GF-D8 (cell line): Measurements from ENCODE around the gene ZNF33A.
"Not testable (repeated sequence)": the region's sequence is repeated elsewhere in the genome, so short reads cannot be mapped to it uniquely, and the experiment has no call there.

Experiments
- DNase-seq: peaks from one replicate; lab custom pipeline; 2025; lab: John Stamatoyannopoulos, UW

The ZNF33A gene

DNA sequence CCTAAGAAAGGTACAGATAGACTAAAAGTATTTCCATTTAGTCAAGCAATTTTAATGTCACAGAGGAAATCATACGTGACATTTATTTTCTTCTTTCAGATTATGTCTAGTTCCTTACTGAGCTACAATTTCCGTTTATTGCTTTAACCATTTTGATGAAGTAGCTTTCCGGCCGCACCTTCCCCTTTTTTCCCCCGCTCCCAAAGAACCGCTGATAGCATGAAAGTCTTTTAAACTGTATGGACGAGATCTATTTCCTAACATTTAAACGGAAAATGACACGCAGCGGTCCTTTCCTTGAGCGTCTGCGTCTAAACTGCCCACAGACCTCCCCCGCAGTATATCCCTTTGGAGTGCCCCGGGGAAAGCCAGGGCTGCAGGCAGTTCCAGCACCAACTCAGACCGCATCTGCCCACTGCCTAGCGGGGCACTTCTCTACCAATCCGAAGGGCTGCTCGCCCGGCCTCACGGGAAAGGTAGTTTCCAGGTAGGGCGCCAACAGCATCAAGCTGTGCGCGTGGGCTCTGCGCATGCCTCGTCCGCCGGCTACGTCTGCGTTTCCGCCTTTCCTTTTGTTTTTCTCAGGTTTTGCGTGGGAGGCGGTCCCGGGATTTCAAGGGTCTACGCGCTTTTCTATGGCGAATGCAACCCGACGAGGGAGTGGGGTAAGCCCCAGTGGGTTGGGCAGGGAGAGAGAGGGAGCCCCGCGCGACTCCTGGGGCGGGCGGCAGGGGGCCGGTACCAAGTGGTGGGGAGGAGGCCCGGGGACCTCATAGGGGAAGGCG, at the start of gene ZNF33A:
TSS of gene ZNF33A (plus strand) at position 557 of the 785 bp plus-strand sequence. CDS start 1,667 bp downstream, outside the sequence.
- DNase-seq, result peak; percentile 91

DNA sequence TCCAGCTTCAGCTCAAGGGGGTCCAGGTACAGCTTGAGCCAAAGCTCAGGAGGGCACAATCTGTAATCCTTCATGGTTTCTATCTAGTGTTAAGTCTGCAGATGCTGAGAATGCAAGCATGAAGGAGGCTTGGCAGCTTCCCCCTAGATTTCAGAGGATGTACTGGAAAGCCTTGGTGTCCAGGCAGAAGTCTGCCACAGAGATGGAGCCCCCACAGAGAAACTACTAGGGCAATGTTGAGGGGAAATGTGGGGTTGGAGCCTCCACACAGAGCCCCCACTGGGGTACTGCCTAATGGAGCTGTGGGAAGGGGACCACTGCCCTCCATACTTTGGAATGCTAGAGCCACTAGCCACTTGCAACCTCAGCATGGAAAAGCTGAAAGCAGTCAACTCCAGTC, 45.5 kb upstream of the ZNF33A start:
- DNase-seq, result no peak

DNA sequence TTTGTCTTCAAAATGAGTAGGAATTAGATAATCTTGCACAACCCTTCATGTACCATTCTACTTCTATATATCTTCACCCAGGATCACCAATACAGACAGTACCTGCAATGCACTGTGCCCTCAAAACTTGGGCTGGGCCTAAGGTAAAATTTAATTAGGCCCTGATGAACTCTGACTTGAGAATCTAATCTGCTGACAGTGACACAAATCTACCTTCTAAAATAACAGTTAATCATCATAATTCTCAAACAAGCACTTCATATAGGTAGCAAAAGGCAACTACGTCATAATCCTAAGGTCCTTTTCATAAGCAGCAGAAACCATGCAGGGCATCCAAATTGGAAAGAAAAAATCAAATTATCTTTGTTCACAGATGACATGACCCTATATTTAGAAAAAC, 38.1 kb upstream of the ZNF33A start:
- DNase-seq, result no peak

DNA sequence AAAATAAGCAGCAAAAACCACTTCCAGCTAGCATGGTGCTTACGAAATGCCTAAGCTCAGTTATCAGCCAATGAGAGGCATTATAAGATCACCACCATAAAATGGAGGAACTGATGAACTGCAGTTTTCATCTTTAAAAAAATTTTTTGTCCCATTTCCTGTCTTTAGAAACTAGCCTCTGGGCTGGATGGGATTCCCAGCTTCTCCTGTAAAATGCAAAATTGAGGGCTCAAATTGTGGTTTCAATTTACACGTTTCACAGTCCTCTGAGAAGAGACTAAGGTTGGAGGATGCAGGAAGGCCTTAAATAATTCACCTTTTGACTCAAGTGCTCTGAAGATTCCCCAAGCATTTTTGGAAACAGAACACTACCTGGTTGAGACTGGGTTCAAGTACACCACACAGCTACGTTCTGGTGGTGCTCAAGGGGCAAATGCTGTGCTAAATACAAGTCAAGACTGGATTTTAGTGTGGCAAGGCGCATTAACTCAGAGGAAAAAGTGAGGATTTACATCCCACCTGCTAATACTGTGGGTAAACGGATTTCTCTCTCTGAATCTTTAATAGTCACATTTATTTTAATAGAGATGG, 35.0 kb upstream of the ZNF33A start:
- DNase-seq, result no peak

DNA sequence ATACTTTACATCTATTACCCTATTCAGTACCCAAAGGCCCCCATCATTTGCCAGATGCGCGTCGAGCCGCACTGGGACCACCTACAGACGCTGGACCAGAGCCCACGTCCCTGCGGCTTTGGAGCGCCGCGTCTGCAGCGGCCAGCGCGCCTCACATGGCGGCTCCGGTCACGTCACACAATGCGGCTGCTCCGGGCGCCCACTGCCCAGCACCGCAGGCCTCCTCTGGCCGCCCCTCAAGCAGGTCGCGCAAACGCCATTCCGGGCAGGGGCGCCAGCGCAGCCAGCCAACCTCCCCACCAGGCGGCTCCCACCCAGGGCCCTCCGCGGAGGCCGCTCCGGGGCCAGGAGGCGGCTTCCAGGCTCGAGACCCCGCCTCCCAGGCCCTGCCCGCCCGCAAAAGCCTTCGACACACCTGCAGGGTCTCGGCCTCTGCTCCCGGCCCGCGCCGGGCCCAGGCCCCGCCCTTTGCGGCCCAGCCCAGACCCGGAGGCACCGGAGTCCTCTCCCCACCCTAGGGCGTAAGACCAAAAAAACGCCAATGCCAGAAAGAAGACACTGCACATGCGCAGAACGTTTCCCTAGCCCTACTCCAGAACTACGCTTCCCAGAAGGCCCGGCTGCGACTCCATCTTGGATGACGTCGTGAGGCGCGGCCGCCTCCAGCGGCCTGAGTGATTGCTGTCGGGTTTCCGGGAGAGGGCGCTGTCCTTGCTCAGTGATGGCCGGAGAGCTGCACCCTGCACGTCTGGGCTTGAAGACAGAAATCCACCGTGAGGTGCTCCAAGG, 34.2 kb upstream of the ZNF33A start, which contains the start of gene ZNF25:
TSS of gene ZNF25 (minus strand) at position 557 of the 789 bp plus-strand sequence. CDS start 4,925 bp downstream, outside the sequence.
- DNase-seq, result peak; percentile 97

DNA sequence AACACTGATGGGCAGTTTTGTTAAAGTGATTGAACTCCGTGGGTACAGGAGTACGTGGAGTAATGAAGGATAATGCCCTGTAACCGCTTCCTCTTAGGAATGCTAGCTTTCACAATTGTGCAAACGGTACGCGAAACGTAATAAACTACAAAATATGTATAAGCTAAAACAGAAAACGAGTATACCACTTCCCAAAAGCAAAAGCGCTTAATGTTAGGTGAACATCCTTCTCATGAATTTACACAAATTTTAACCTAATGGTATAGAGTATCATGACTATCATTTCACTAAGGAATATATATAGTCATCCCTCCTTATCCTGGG, 33.6 kb upstream of the ZNF33A start:
- no peak for DNase-seq

DNA sequence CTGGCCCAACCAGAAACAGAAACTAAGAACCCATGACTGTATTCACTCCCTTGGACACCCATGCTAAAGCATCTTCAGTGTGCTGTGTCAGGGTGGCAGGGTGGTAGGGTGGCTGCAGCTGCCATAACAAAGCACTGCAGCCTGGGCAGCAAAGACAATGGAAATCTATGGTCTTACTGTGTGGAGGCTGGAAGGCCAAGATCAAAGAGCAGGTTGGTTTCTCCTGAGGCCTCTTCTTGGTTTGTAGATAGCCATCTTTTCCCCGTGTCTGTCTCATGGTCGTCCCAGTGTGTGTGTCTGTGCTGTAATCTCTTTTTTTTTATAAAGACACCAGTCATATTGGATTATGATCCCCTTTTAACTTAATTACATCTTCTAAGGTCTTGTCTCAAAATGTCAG, 18.8 kb upstream of the ZNF33A start:
- no peak for DNase-seq

DNA sequence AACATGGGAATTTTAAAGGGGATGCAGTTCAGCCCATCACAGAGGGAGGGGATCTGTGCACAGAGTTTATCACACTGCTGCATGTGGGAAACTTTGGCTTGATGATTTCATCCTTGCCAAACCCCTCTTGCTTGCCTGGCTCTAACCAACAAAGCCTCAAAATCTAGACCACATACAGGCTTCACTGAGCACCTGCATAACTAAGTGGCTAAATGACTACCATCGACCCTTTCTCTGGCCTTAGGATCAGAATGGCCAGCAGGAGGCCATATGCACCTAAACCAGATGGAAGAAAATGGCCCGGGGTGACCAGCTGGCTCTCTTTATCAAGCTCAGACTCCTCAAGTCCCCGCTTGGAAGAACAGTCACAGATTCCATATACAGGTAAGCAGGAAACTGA, 18.4 kb upstream of the ZNF33A start:
- no peak for DNase-seq

DNA sequence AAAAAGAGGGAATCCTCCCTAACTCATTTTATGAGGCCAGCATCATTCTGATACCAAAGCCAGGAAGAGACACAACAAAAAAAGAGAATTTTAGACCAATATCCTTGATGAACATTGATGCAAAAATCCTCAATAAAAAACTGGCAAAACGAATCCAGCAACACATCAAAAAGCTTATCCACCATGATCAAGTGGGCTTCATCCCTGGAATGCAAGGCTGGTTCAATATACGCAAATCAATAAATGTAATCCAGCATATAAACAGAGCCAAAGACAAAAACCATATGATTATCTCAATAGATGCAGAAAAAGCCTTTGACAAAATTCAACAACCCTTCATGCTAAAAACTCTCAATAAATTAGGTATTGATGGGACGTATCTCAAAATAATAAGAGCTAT, 11.6 kb upstream of the ZNF33A start:
- not testable (repeated sequence) for DNase-seq

DNA sequence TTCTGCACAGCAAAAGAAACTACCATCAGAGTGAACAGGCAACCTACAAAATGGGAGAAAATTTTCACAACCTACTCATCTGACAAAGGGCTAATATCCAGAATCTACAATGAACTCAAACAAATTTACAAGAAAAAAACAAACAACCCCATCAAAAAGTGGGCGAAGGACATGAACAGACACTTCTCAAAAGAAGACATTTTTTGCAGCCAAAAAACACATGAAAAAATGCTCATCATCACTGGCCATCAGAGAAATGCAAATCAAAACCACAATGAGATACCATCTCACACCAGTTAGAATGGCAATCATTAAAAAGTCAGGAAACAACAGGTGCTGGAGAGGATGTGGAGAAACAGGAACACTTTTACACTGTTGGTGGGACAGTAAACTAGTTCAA, 10.0 kb upstream of the ZNF33A start:
- not testable (repeated sequence) for DNase-seq

DNA sequence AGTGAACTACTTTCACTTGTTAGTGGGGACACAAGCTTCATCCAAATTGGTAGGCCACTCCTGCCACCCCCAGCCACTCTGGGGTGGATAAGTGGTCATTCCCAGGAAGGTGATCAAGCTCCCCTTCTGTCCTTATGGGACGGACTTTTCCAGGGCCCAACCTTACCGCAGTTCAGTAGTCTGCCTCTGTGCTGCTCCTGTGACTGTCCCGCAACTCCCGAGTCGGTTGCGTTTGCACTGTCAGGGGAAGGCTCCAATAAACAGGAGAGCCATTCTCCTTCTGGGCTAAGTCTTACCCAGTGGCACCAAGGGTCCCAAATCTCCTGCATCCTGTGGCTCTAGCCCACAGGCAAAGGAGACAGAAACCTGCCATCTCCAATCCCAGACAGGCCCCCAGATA, 7.4 kb upstream of the ZNF33A start:
- DNase-seq, result no peak

DNA sequence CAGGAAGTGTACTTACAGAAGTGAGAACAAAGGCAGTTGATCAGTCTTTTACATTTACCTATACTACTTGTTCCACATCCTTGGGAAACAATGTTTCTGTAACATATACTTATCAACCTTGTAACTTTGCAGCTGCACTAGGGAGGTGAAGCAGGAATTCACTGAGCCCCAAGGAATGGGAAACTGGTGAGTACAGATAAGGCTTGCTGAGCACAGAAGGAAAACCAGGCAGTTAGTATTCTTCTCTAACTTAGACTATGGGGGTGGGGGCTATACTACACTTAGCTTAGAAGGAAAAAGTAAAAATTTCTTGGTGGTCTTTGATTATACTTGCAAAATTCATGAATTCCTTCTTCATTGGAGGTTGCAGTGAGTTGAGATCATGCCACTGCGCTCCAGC, 6.9 kb upstream of the ZNF33A start:
- DNase-seq, result no peak

DNA sequence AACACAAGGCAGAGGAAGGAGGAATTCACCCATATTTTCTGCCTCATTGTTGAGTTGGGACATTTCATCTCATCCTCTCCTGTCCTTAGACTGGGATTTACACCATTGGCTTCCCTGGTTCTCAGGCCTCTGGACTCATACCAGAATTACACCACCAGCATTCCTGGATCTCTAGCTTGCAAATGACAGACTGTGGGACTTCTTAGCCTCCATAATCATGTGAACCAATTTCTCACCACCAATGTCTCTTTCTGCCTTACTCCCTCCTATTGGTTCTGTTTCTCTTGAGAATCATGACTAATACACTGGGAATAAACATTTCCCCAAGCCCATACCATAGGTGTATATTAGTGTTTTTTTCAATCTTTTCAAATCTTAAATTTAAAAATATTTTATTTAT, 2.9 kb upstream of the ZNF33A start:
- DNase-seq, result no peak

DNA sequence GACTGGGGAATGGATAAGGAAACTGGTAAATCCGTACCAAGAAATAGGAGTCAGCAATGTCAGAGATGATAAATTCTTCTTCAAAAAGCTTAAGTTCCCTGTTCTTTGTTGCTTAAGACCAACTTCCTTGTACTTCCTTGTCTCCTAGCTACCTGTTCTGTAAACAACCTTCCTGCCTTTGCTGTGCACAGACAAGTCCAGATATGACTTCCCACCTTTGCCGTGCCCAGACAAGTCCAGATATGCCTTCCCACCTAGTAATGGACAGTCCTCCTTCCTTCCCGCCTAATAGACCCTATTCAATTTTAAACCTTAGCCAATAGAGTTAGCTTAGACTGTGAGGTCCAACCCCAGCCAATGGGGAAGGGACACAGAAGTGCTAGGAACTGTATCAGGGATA, 2.5 kb upstream of the ZNF33A start:
- DNase-seq, result peak; percentile 31

DNA sequence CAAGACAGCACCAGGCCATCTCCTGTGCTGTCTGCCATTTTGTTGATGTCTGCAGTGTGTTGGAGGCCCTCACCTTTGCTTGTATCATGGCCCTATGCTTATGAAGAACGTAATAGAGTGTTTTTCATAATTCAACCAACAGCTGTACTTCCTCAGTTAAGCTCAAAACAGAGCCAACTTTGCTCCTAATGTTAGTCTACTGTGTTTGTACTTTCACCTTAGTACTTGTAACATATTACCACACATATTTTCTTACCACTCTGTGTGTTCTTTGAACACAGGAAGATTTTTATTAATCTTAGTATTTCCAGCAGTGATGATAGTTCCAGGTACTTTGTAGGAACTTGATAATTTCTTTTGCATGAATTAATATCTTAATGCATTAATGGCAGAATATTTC, 5.9 kb downstream of the ZNF33A start:
- no peak for DNase-seq

DNA sequence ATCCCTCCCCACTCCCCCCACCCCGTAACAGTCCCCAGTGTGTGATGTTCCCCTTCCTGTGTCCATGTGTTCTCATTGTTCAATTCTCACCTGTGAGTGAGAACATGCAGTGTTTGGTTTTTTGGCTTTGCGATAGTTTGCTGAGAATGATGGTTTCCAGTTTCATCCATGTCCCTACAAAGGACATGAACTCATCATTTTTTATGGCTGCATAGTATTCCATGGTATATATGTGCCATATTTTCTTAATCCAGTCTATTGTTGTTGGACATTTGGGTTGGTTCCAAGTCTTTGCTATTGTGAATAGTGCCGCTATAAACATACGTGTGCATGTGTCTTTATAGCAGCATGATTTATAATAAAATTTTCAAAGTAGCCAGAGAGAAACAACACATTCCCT, 8.6 kb downstream of the ZNF33A start:
- not testable (repeated sequence) for DNase-seq

DNA sequence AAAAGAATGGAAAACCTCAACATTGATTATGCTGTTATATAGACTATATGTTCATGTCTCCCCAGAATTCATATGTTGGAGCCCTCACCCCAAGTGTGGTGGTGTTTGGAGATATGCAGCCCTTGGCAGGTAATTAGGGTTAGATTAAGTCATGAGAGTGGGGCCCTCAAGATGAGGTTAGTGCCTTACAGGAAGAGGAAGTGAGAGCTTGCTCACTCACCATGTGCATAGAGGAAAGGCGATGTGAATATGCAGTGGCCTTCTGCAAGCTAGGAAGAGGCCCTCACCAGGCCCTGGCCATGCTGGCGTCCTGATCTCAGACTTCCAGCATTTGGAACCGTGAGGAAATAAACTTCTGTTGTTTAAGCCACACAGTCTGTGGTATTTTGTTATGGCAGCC, 14.8 kb downstream of the ZNF33A start:
- DNase-seq, result peak; percentile 10

DNA sequence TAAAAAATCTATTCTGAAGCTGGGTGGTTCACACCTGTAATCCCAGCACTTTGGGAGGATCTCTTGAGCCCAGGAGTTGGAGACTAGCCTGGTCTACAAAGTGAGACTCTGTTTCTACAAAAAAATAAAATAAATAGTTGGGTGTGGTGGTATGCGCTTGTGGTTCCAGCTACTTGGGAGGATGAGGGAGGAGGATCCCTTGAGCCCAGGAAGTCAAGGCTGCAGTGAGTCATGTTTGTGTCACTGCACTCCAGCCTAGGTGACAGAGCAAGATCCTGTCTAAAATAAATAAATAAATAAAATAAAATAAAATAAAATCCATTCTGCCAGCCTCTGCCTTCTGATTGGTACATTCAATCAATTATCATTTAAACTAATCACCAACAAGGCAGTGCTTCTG, 17.5 kb downstream of the ZNF33A start:
- no peak for DNase-seq

DNA sequence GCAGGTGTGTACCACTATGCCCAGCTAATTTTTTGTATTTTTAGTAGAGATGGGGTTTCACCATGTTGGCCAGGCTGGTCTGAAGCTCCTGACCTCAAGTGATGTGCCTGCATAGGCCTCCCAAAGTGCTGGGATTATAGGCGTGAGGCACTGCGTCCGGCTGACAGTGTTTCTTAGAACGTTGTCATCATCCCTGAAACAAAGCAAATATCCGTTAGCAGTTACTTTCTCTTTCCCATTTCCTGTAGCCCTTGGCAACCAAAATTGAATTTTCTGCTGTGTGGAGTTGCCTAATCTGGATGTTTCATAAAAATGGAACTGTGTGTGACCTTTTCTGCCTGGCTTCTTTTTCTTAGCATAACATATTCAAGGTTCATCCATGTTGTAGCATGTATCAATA, 22.4 kb downstream of the ZNF33A start:
- DNase-seq, result no peak

DNA sequence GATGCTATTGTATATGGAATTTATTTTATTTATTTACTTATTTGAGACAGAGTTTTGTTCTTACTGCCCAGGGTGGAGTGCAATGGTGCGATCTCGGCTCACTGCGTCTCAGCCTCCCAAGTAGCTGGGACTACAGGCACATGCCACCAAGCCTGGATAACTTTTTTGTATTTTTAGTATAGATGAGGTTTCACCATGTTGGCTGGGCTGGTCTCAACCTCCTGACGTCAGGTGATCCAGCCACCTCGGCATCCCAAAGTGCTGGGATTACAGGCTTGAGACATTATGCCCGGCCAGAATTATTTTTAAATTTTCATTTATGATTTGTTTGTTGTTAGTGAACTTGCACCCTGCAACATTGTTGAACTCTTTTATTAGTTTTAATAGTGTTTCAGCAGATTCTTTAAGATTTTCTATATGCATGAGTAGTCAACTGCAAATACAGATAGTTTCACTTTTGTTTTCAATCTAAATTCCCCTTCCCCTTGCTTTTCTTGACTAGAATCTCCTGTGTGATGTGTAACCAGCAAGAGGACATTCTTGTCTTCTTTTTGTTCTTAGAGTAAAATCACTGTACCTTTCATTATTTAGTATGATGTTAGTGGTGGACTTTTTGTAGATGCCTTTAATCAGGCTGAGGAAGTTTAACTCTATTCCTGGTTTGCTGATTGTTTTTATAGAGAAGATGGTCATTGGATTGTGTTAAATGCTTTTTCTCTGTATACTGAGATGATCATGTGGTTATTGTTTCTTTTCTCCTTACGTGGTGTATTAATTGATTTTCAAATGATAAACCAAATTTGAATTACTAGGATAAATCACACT, 27.8 kb downstream of the ZNF33A start:
- no peak for DNase-seq

DNA sequence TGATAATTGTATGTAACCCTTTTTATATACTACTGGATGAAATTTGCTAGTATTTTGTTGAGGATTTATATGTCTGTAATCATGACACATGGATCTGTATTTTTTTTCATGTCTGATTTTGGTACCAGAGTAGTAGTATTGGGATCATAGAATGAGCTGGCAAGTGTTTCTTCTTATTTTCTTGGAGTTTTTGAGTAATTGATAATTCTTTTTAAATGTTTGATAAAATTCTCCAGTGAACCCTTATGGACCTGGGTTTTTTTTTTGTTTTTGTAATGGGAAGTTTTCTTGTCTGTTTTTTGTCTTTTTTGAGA, 28.4 kb downstream of the ZNF33A start:
- no peak for DNase-seq

DNA sequence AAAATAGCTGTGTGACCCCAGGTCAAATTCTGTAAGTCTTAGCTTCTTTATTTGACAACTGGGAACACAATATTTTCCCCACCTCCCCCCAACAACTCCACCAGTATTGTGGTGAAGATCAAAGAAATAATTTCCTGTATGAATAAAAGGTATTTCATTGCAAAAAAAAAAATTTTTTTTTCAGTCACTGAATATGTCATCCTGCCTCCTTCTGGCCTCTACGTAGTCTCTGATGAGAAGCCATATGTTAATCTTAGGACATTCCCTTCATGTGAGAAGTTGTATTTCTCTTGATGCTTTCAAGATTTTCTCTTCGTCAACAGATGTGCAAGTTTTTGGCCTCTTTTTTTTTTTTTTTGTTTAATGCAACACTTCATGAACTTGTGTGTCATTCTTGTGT, 33.0 kb downstream of the ZNF33A start:
- no peak for DNase-seq
